Immature natural killer cell (primary cell): ENCODE data around the gene DHX35. TPM values are rescaled to one million over a fixed set of nuclear protein-coding genes. Genes with fewer than 3 reads are reported as not detected.

Experiments used
- DNase-seq, 3 donors: peaks; one replicate each; pipeline ENCODE4 v3.0.0; 2022; ENCODE audit warnings: mixed read lengths in 1 of 3
- H3K27ac Mint-ChIP-seq, 6 donors: one replicate each; pipeline ENCODE4 v1.8.0; 2020; ENCODE audit warnings: mixed read lengths in 6 of 6, mild to moderate bottlenecking in 5 of 6, inconsistent platforms in 4 of 6, moderate library complexity in 3 of 6
- H3K27me3 Mint-ChIP-seq, 3 donors: one replicate each; pipeline ENCODE4 v1.8.0; 2020 to 2021; ENCODE audit warnings: low read depth in 3 of 3, mild to moderate bottlenecking in 3 of 3, mixed read lengths in 3 of 3, moderate library complexity in 3 of 3, inconsistent platforms in 1 of 3
- H3K36me3 Mint-ChIP-seq, 3 donors: one replicate each; pipeline ENCODE4 v1.8.0; 2020; ENCODE audit warnings: mixed read lengths in 3 of 3, inconsistent platforms in 2 of 3, mild to moderate bottlenecking in 2 of 3
- H3K4me1 Mint-ChIP-seq, 2 donors: one replicate each; pipeline ENCODE4 v1.8.0; 2020; ENCODE audit warnings: inconsistent platforms in 2 of 2, mild to moderate bottlenecking in 2 of 2, mixed read lengths in 2 of 2, moderate library complexity in 1 of 2
- H3K4me3 Mint-ChIP-seq, 5 donors: one replicate each; pipeline ENCODE4 v1.8.0; 2020; ENCODE audit warnings: mild to moderate bottlenecking in 5 of 5, mixed read lengths in 5 of 5, inconsistent platforms in 3 of 5, moderate library complexity in 3 of 5
- H3K9me3 Mint-ChIP-seq, 6 donors: one replicate each; pipeline ENCODE4 v1.8.0; 2020; ENCODE audit warnings: mild to moderate bottlenecking in 6 of 6, mixed read lengths in 6 of 6, inconsistent platforms in 4 of 6, moderate library complexity in 3 of 6
- polyA plus RNA-seq, 3 donors: library from polyadenylated mRNA; unstranded; fragments of 300-500 nt; fragmentation: Illumina TruSeq; gene quantifications; one replicate each; pipeline ENCODE4 v1.2.3, GENCODE V29; 2021

Gene DHX35
- polyA plus RNA-seq, 3 donors from 2014 or later: 5.0 to 6.5 (median 6.0) TPM

DNA sequence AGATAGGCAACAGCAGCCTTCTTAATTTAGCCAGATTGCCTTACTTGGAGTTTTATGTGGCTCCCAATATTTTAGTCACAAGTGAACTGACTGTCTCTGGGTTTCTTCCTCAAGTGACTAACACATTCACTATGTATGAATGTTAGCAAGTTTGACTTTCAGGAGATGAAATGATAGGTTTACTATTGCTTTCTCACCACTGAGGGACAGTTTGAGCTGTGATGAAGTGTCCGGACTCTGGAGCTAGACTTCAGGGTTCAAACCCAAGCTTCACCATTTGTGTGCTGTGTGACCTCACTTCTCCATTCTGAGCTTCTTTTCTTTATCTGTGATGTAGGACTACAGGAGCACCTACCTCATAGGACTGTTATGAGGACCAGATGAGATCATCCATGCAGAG is 8.2 kb downstream of the DHX35 start:
- H3K4me3 Mint-ChIP-seq: no peak overlapping the region
- DNase-seq: no peak
- no peaks in the 10 kb centered on the region for H3K4me1 Mint-ChIP-seq
- no peak overlapping the region for H3K27ac Mint-ChIP-seq
- no peaks in the 10 kb centered on the region for H3K9me3 Mint-ChIP-seq
- H3K27me3 Mint-ChIP-seq: peaks cover 0 to 5% (median 0%) of the 10 kb centered on the region in 3 donors
- H3K36me3 Mint-ChIP-seq: peaks cover 13 to 40% (median 15%) of the 10 kb centered on the region in 3 donors

DNA sequence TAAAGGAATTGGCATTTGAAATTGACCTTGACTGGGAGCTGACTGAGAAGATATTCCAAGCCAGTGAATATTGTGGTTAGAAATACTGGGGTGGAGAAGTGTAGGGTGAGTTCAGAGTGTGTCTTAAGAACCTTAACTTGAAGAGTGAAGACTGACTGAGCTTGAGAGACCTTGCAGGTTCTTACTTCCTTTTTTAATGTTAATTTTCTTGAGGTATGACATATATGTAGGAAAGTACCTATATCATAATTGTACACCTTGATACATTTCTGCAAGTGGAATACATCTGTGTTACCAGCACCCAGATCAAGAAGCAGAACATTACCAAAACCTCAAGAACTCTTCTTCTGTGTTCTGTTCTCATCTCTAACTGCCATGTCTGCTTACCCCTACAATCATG is 11.0 kb downstream of the DHX35 start:
- H3K36me3 Mint-ChIP-seq: peaks cover 13 to 37% (median 15%) of the 10 kb centered on the region in 3 donors
- no peak overlapping the region for H3K27ac Mint-ChIP-seq
- no peaks in the 10 kb centered on the region for H3K4me1 Mint-ChIP-seq

DNA sequence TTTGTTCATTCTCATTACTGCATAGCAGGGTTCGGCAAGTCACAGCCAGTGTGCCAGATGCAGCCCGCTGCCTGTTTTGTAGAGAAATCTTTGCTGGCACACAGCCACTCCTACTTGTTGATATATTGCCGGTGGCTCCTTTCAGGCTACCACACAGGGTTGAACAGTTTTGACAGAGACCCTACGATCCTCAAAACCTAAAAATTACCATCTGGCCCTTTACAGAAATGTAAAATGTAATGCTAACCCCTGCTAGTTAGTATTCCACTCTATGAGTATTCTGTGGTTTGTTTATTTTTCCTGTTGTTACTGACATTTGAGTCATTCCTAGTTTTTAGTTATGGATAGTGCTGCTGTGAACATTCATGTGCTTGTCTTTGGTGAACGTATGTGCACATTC is 11.5 kb downstream of the DHX35 start:
- H3K9me3 Mint-ChIP-seq: no peaks in the 10 kb centered on the region
- H3K27ac Mint-ChIP-seq: no peak overlapping the region
- peaks cover 13 to 37% (median 15%) of the 10 kb centered on the region in 3 donors for H3K36me3 Mint-ChIP-seq
- DNase-seq: no peak
- H3K4me3 Mint-ChIP-seq: no peak overlapping the region
- H3K4me1 Mint-ChIP-seq: no peaks in the 10 kb centered on the region
- peaks cover 0 to 1% (median 0%) of the 10 kb centered on the region in 3 donors for H3K27me3 Mint-ChIP-seq

More for the DNA sequence above, 11.0 kb downstream of the DHX35 start:
- H3K27me3 Mint-ChIP-seq: peaks cover 0 to 1% (median 0%) of the 10 kb centered on the region in 3 donors
- no peak overlapping the region for H3K4me3 Mint-ChIP-seq
- no peak for DNase-seq
- no peaks in the 10 kb centered on the region for H3K9me3 Mint-ChIP-seq

DNA sequence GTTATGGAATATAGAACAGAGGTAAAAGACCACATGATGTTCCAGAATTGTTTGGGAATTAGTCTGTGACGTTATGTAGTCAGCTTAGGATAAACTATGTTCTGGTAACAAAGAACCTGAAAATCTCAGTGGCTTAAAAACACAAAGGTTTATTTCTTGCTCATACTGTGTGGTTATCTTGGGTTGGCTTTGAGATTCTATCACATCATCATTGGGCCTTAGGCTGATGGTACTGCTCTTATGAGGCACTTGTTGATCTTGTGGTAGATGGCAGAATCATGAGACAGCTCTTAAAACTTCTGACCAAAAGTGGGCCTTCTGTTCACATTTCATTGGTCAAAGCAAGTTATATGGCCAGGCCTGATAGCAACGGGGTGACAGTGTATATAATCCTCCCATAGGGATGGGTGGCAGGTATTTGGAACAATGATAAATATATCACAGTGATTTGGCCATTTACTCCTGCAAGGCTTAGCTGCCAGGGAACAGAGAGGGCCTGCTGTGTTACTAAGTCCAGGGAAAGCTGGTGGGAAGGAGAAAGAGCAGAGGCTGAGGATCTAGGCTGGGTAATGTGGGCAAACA is 13.5 kb downstream of the DHX35 start:
- H3K4me1 Mint-ChIP-seq: no peaks in the 10 kb centered on the region

DNA sequence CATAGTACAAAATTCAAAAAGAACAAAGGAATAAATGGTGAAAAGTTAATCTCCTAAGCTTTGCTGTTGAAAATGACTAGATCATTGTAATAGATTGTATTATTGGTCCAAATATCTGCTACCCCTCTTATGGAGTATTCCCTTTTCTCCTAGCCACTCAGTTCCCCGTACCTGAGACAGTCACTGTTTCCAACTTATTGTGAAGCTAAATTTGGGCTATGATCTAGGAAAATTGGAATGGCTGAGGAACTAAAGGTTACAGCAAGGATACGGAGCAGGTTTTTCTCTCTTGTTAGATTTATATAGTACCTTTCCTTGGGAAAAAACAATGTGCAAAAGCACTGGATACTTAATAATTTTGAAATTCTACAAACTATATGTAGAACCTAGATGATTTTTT is 17.3 kb downstream of the DHX35 start:
- H3K36me3 Mint-ChIP-seq: peaks cover 4 to 6% (median 4%) of the 10 kb centered on the region in 3 donors

More for the DNA sequence above, 13.5 kb downstream of the DHX35 start:
- Mint-ChIP-seq H3K27me3 (peaks cover 0 to 1% (median 0%) of the 10 kb centered on the region in 3 donors), H3K4me3 (no peak overlapping the region), H3K27ac (no peak overlapping the region), H3K36me3 (peaks cover 7 to 25% (median 8%) of the 10 kb centered on the region in 3 donors), H3K9me3 (no peaks in the 10 kb centered on the region)
- DNase-seq: no peak

DNA sequence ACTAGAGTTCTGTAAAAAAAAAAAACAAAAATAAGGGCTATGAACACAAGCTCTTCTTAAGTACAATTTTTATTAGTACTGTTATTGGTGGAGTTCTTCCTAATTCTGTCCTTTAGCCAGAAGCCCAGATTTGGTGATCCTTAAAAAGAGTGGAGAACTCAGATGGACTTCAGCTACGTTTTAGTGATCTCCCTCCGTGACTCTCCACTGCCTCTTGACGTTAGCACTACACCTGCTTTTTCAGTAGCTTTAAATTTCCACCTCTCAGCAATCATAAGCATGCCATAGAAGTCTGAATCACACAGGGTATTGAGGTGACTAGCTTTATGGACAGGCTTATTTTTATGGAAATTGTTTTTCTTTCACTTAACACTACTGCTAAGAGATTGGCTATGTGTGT is 17.7 kb downstream of the DHX35 start:
- H3K36me3 Mint-ChIP-seq: peaks cover 4% of the 10 kb centered on the region in 3 donors
- peaks cover 7 to 8% of the 10 kb centered on the region in 2 donors for H3K4me1 Mint-ChIP-seq
- no peak overlapping the region for H3K4me3 Mint-ChIP-seq
- H3K27me3 Mint-ChIP-seq: no peaks in the 10 kb centered on the region
- H3K27ac Mint-ChIP-seq: no peak overlapping the region
- H3K9me3 Mint-ChIP-seq: no peaks in the 10 kb centered on the region
- no peak for DNase-seq

More for the DNA sequence above, 17.3 kb downstream of the DHX35 start:
- no peaks in the 10 kb centered on the region for H3K9me3 Mint-ChIP-seq
- H3K27ac Mint-ChIP-seq: no peak overlapping the region
- DNase-seq: no peak
- peaks cover 0 to 1% (median 0%) of the 10 kb centered on the region in 3 donors for H3K27me3 Mint-ChIP-seq
- H3K4me3 Mint-ChIP-seq: no peak overlapping the region
- H3K4me1 Mint-ChIP-seq: peaks cover 7 to 8% of the 10 kb centered on the region in 2 donors

DNA sequence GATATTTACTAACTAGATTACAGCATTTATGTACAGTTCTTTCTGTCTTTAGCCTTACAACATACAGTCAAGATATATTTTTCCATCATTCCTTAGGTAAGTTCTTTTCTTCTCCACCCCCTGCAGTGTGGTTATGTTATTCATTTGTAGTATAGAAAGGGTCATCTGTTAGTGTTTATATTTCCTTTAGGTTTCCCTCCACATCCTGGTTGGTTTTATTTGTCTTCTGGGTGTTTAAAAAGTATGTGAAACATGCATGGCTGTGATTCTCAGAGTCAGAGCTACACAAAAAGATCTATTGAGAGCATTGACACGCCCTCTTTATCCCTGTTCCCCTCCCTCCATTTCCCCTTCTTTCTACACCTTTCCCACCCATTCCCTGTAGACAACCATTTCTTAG is 20.1 kb downstream of the DHX35 start:
- H3K4me3 Mint-ChIP-seq: no peak overlapping the region
- no peaks in the 10 kb centered on the region for H3K9me3 Mint-ChIP-seq
- peaks cover 7 to 8% of the 10 kb centered on the region in 2 donors for H3K4me1 Mint-ChIP-seq
- peaks cover 4 to 8% (median 4%) of the 10 kb centered on the region in 3 donors for H3K36me3 Mint-ChIP-seq
- no peaks in the 10 kb centered on the region for H3K27me3 Mint-ChIP-seq
- DNase-seq: no peak
- H3K27ac Mint-ChIP-seq: no peak overlapping the region

DNA sequence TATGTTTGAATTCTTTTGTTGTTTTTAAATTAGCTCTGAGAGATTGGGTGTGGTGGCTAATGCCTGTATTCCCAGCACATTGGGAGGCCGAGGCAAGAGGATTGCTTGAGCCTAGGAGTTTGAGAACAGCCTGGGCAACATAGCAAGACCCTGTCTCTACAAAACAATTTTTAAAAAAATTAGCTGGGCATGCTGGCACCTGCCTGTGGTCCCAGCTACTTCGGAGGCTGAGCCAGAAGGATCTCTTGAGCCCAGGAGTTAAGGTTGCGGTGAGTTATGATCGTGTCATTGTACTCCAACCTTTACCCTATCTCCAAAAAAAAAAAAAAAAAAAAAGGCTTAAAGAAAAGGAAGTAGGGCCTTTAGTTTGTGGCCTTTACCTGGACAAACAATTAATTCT is 22.9 kb downstream of the DHX35 start:
- Mint-ChIP-seq H3K36me3 (peaks cover 17 to 25% (median 22%) of the 10 kb centered on the region in 3 donors), H3K27me3 (no peaks in the 10 kb centered on the region), H3K4me3 (no peak overlapping the region), H3K4me1 (peaks cover 7 to 8% of the 10 kb centered on the region in 2 donors), H3K27ac (no peak overlapping the region), H3K9me3 (no peaks in the 10 kb centered on the region)
- DNase-seq: no peak

DNA sequence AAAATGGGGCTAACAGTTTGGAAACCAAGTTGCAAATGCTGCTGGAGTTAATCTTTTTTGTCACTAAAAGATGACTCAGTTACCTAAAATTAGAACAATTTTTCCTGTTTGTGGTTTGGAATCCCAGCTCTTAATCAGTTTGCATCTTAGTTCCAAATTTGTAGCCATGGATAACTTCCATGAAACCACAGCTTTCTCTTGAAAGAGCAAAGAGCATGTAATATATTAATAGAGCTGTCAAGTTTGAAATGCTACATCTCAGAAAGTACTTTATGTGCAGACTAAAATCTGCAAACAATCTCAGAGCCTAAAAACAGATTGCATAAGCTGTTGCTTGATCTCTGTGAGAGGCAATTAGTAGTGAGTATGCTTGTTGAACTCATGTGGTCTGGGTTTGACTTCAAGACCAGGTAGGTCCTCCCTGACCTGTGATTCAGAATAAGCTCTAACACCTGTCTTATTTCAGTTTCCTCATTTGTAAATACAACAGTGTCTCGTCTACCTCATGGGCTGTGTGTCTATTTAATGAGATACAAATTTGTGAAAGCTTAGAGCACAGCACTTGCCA is 23.5 kb downstream of the DHX35 start:
- Mint-ChIP-seq H3K27ac (no peak overlapping the region), H3K27me3 (no peaks in the 10 kb centered on the region), H3K4me3 (no peak overlapping the region), H3K9me3 (no peaks in the 10 kb centered on the region), H3K4me1 (peaks cover 7 to 8% of the 10 kb centered on the region in 2 donors), H3K36me3 (peaks cover 18 to 25% (median 24%) of the 10 kb centered on the region in 3 donors)
- no peak for DNase-seq

DNA sequence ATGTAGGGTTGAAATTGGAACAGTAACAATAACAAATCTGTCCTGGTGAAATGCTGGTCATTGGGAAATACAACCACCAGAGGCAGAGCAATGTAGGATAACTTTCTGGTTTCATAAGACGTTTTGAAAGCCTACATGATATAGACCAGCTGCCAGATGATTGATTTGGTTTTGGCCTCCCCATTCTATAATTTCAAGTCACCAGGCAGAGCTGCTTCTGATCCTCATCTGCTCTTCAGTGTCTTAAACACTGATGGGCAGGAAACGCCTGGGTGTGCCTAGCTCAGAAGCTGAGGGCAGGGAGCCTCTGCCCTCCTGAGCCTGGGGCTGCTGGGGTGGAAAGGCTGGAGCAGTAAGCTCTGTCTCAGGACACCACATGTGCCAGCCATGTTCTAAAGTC is 24.5 kb downstream of the DHX35 start:
- Mint-ChIP-seq H3K4me3 (no peak overlapping the region), H3K36me3 (peaks cover 18 to 28% (median 27%) of the 10 kb centered on the region in 3 donors), H3K27me3 (no peaks in the 10 kb centered on the region), H3K4me1 (peaks cover 7 to 8% of the 10 kb centered on the region in 2 donors), H3K9me3 (no peaks in the 10 kb centered on the region), H3K27ac (no peak overlapping the region)
- DNase-seq: no peak

DNA sequence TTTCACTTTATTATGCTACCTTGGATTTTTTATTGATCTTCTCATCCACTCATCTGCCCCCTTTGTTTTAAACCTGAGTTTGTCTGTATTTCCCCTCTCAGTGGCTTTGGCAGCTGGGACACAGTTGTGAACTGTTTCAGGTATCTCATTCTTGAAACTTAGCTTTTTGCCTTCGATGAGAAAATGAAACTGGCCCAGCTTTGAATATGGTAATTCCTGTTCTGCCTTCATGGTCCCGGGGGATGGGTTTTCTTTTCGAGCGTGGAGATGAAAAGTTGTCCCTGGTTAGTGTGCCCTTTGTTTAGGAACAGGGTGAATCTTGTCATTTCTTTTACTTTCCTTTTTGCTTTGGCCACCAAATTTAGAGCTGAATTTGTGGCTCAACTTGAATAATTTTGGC is 25.6 kb downstream of the DHX35 start:
- H3K4me3 Mint-ChIP-seq: no peak overlapping the region

DNA sequence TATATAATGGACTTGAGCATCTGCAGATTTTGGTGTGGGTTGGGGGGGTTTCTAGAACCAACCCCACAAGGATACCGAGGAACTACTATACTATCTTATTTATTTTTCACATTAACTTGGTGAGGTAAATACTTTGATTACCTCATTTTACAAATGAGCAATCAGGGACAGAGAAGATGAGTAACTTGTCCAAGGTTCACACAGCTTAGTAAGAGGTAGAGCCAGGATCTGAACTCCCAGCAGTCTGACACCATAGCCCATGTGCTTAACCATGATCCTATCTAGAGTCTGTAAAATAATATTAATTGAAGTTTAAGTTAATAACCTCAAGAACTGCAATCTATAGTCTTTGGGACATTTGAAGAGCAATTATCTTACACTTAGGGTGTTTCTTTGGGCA is 28.6 kb downstream of the DHX35 start:
- DNase-seq: no peak
- Mint-ChIP-seq H3K27me3 (no peaks in the 10 kb centered on the region), H3K36me3 (peaks cover 25 to 42% (median 25%) of the 10 kb centered on the region in 3 donors), H3K27ac (no peak overlapping the region), H3K4me3 (no peak overlapping the region), H3K4me1 (no peaks in the 10 kb centered on the region), H3K9me3 (no peaks in the 10 kb centered on the region)

More for the DNA sequence above, 25.6 kb downstream of the DHX35 start:
- Mint-ChIP-seq H3K27me3 (no peaks in the 10 kb centered on the region), H3K4me1 (no peaks in the 10 kb centered on the region), H3K27ac (no peak overlapping the region), H3K36me3 (peaks cover 24 to 33% (median 31%) of the 10 kb centered on the region in 3 donors), H3K9me3 (no peaks in the 10 kb centered on the region)
- DNase-seq: no peak

DNA sequence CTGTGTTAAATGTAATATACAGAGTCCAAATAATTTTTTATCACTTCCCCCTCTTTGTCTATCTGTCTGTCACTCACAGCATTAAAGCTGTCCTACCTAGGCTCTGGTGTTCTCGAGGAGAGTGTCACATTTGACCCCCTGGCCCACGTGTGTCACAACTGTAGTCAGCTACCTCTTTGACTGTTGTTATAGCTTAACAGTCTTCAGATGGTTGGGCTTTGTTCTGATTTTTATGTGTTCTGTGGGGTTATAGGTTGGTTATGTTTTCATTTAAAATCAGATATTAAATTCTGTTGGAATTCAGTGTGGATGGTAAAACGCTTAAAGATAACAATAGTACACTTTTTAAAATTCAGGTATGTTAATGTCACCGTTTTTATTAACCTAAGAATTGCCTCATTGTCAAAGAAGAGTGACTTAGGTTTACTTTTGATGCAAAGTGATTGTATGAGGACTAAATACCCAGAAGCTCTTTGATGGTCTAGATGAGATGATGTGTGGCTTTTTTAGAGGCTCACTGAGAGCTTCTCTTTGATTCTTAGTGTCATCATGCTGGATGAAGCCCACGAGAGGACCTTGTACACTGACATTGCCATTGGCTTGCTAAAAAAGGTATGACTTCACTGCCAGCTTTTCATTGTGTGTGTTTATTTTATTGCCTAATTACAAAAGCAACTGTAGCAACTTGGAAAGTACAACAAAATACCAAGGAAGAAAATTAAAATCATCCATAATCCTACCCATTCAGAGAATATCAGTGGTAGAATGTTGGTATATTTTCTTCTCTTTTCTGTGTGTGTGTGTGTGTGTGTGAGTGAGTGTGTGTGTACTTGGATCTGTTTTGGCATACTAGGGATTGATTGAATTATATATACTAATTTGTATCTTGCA is 29.9 kb downstream of the DHX35 start:
- peaks cover 25 to 50% (median 32%) of the 10 kb centered on the region in 3 donors for H3K36me3 Mint-ChIP-seq
- no peak for DNase-seq
- H3K4me3 Mint-ChIP-seq: no peak overlapping the region
- H3K4me1 Mint-ChIP-seq: no peaks in the 10 kb centered on the region
- no peaks in the 10 kb centered on the region for H3K9me3 Mint-ChIP-seq
- H3K27me3 Mint-ChIP-seq: peaks cover 0 to 2% (median 0%) of the 10 kb centered on the region in 3 donors
- H3K27ac Mint-ChIP-seq: no peak overlapping the region

DNA sequence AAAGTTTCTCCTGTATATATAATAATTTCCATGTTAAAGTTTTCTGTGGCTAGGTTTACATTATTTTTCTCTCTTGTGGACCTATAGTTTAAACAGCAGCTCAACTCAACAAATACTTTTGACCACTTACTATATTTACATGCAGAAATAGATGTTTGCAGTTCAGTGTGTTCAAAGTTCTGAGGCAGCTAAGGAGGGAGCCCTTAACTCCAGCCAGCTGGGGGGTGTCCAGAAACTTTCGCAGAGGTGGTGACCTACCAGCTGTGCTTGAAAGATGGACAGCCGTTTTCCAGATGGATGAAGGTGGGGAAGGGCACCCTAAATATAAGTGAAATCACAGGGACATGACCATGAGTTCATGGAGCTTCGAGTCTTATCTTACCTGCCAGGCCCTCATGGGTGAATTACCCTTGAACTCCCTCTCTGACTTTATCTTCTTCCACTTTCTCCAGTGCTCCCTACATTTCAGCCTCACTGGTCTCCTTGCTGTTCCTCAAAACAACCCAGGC is 33.4 kb downstream of the DHX35 start:
- no peak for DNase-seq
- Mint-ChIP-seq H3K27ac (no peak overlapping the region), H3K4me3 (no peak overlapping the region), H3K27me3 (peaks cover 0 to 4% (median 2%) of the 10 kb centered on the region in 3 donors), H3K9me3 (no peaks in the 10 kb centered on the region), H3K4me1 (peaks cover 3 to 7% of the 10 kb centered on the region in 2 donors), H3K36me3 (peaks cover 13 to 53% (median 30%) of the 10 kb centered on the region in 3 donors)
